IMR-90 (cell line): ENCODE results near the gene PLXDC1. TPM values are rescaled to one million over a fixed set of nuclear protein-coding genes. Genes with fewer than 3 reads are reported as not detected.
A peak's percentile ranks its signal among the peaks of the same experiment; 100 is the strongest.

ENCODE experiments used
- ATAC-seq: fragments of 200-7000 bp; cut with Tn5 transposase; 2 replicates; pipeline ENCODE4 v1.9.1; 2020; ENCODE audit warnings: low read depth, mild to moderate bottlenecking, moderate library complexity
- BruUV-seq: library from RNA; stranded (reverse); fragments of 400-500 nt; replicated peaks from 2 replicates; lab custom pipeline; 2021; lab: Mats Ljungman, UMichigan
- CTCF ChIA-PET: fragments of 300-600 bp; formaldehyde crosslinking; extraction: SDS; loops from one replicate; lab custom pipeline; 2021; ENCODE audit warnings: antibody characterized with exemption; lab: Yijun Ruan, JAX
- POLR2A ChIA-PET: fragments of 300-600 bp; sonication (Branson Sonifier 250); formaldehyde crosslinking; loops from one replicate; lab custom pipeline; 2022; ENCODE audit warnings: antibody characterized with exemption; ENCODE audit not compliant: unreplicated experiment; lab: Charles Lee
- DNase-seq: peaks from one replicate; pipeline ENCODE4 v3.0.0; 2013
- H2AFZ ChIP-seq: replicated peaks from 2 replicates; pipeline ENCODE3; 2013; ENCODE audit warnings: low read length, mild to moderate bottlenecking; ENCODE audit not compliant: poor library complexity
- H2AK5ac ChIP-seq: 2 replicates; pipeline ENCODE4 v1.6.1; 2013; ENCODE audit warnings: low read depth, low read length, inconsistent platforms
- H2AK9ac ChIP-seq: replicated peaks from 2 replicates; pipeline ENCODE3; 2013; ENCODE audit warnings: mild to moderate bottlenecking, low read depth, low read length, moderate library complexity; ENCODE audit not compliant: poor library complexity
- H2BK120ac ChIP-seq: 2 replicates; pipeline ENCODE4 v1.6.1; 2013; ENCODE audit warnings: low read depth, low read length, inconsistent platforms
- H2BK15ac ChIP-seq: 3 replicates; pipeline ENCODE4 v1.6.1; 2013; ENCODE audit warnings: low read depth, low read length, inconsistent platforms
- H2BK20ac ChIP-seq: 2 replicates; pipeline ENCODE4 v1.6.1; 2013; ENCODE audit warnings: low read depth, mild to moderate bottlenecking, inconsistent platforms, low read length, moderate library complexity
- H2BK5ac ChIP-seq: 2 replicates; pipeline ENCODE4 v1.6.1; 2013; ENCODE audit warnings: mild to moderate bottlenecking, low read depth, low read length, inconsistent platforms; ENCODE audit not compliant: poor library complexity, severe bottlenecking
- H3K14ac ChIP-seq: replicated peaks from 2 replicates; pipeline ENCODE4 v1.6.1; 2013; ENCODE audit warnings: low read depth, low read length, inconsistent platforms
- H3K18ac ChIP-seq: 2 replicates; pipeline ENCODE4 v1.6.1; 2013; ENCODE audit warnings: low read depth, low read length, control low read depth
- H3K23ac ChIP-seq: 2 replicates; pipeline ENCODE4 v1.6.1; 2013; ENCODE audit warnings: low read depth, low read length, inconsistent platforms
- H3K27ac ChIP-seq: 2 replicates; pipeline ENCODE4 v1.5.1; 2013; ENCODE audit warnings: mild to moderate bottlenecking, control low read depth, low read length; ENCODE audit not compliant: insufficient read depth
- H3K27me3 ChIP-seq: 2 replicates; pipeline ENCODE4 v1.6.1; 2013; ENCODE audit warnings: low read length; ENCODE audit not compliant: control insufficient read depth, insufficient read depth
- H3K36me3 ChIP-seq: 2 replicates; pipeline ENCODE4 v1.6.1; 2013; ENCODE audit warnings: low read length, mixed read lengths; ENCODE audit not compliant: control insufficient read depth, insufficient read depth
- H3K4ac ChIP-seq: 2 replicates; pipeline ENCODE4 v1.6.1; 2013; ENCODE audit warnings: low read depth, low read length, inconsistent platforms
- H3K4me1 ChIP-seq: 2 replicates; pipeline ENCODE4 v1.6.1; 2013; ENCODE audit warnings: low read length, mixed read lengths; ENCODE audit not compliant: control insufficient read depth, insufficient read depth
- H3K4me2 ChIP-seq: 2 replicates; pipeline ENCODE4 v1.6.1; 2013; ENCODE audit warnings: low read depth, mild to moderate bottlenecking, control low read depth, low read length, moderate library complexity
- H3K4me3 ChIP-seq: 2 replicates; pipeline ENCODE4 v1.5.1; 2013; ENCODE audit warnings: low read depth, mild to moderate bottlenecking, control low read depth, low read length, moderate library complexity; ENCODE audit not compliant: insufficient read depth
- H3K56ac ChIP-seq: 2 replicates; pipeline ENCODE4 v1.6.1; 2013; ENCODE audit warnings: low read length, inconsistent platforms; ENCODE audit not compliant: insufficient read depth; ENCODE audit errors: extremely low read depth
- H3K79me1 ChIP-seq, 2 experiments: 2 replicates each; pipeline ENCODE4 v1.6.1; 2013; ENCODE audit warnings: low read length in 2 of 2, inconsistent platforms in 1 of 2, low read depth in 1 of 2
- H3K9ac ChIP-seq: 2 replicates; pipeline ENCODE4 v1.6.1; 2013; ENCODE audit warnings: low read depth, low read length, control low read depth
- H3K9me1 ChIP-seq: 2 replicates; pipeline ENCODE4 v1.6.1; 2013; ENCODE audit warnings: low read length, inconsistent platforms; ENCODE audit not compliant: insufficient read depth
- H3K9me3 ChIP-seq: 2 replicates; pipeline ENCODE4 v1.6.1; 2013; ENCODE audit warnings: low read length; ENCODE audit not compliant: control insufficient read depth, insufficient read depth
- H4K20me1 ChIP-seq: 2 replicates; pipeline ENCODE4 v1.6.1; 2013; ENCODE audit warnings: low read length, inconsistent platforms; ENCODE audit not compliant: insufficient read depth
- H4K5ac ChIP-seq: 2 replicates; pipeline ENCODE4 v1.6.1; 2013; ENCODE audit warnings: mild to moderate bottlenecking, low read depth, low read length, control low read depth
- H4K8ac ChIP-seq, 2 experiments: 2 replicates each; pipeline ENCODE4 v1.6.1; 2013; ENCODE audit warnings: low read depth in 2 of 2, low read length in 2 of 2, control low read depth in 1 of 2, inconsistent platforms in 1 of 2
- H4K91ac ChIP-seq: 2 replicates; pipeline ENCODE4 v1.6.1; 2013; ENCODE audit warnings: low read depth, low read length, inconsistent platforms; ENCODE audit not compliant: insufficient read depth
- BHLHE40 ChIP-seq: fragments of 150-350 bp; IDR thresholded peaks from 2 replicates; pipeline ENCODE4 v1.6.1; 2016; ENCODE audit warnings: mild to moderate bottlenecking, low read depth, low read length
- CEBPB ChIP-seq: IDR thresholded peaks from 2 replicates; pipeline ENCODE4 v1.6.1; 2012; ENCODE audit warnings: low read depth, low read length, improper control_type of control experiment
- MAFK ChIP-seq: IDR thresholded peaks from 2 replicates; pipeline ENCODE4 v1.6.1; 2012; ENCODE audit warnings: low read depth, low read length, improper control_type of control experiment
- NFE2L2 ChIP-seq: fragments of 150-350 bp; IDR thresholded peaks from 2 replicates; pipeline ENCODE4 v1.6.1; 2016; ENCODE audit warnings: low read depth, mild to moderate bottlenecking, low read length
- RAD21 ChIP-seq: IDR thresholded peaks from 2 replicates; pipeline ENCODE4 v1.6.1; 2012; ENCODE audit warnings: low read length, improper control_type of control experiment
- RCOR1 ChIP-seq: IDR thresholded peaks from 2 replicates; pipeline ENCODE4 v1.6.1; 2012; ENCODE audit warnings: mild to moderate bottlenecking, low read length, improper control_type of control experiment; ENCODE audit not compliant: insufficient replicate concordance
- SMC3 ChIP-seq: fragments of 150-350 bp; IDR thresholded peaks from 2 replicates; pipeline ENCODE4 v1.6.1; 2016; ENCODE audit warnings: low read depth, mild to moderate bottlenecking, antibody characterized with exemption, low read length, moderate library complexity
- WGBS, 2 experiments: methylation state at CpG; one replicate each; pipeline versions ENCODE4 v1.1.5 to v1.1.7; 2013; ENCODE audit warnings: missing lambda C conversion rate in 2 of 2; ENCODE audit not compliant: insufficient read length in 1 of 2; ENCODE audit errors: extremely low coverage in 2 of 2; 5-methylcytosine and 5-hydroxymethylcytosine counted together
- dilution Hi-C: fragments of 300-500 bp; cut with HindIII; formaldehyde crosslinking; loops from one replicate; pipeline ENCODE4 v1.14.3; 2018; ENCODE audit warnings: low sequenced_read_pairs; ENCODE audit not compliant: unreplicated experiment
- in situ Hi-C: fragments of 300-500 bp; cut with MboI; formaldehyde crosslinking; loops from 3 replicates; pipeline ENCODE4 v1.14.3; 2019; ENCODE audit warnings: low sequenced_read_pairs, inconsistent platforms, mixed read lengths
- intact Hi-C: fragments of 100-400 bp; cut with micrococcal nuclease; formaldehyde crosslinking; loops from 2 replicates; pipeline ENCODE4 v1.10.0; 2022
- polyA plus RNA-seq, 3 experiments: library from polyadenylated mRNA; depleted of rRNA; stranded (reverse); fragments of >200 nt; gene quantifications; 2 replicates each; pipeline ENCODE4 v1.2.3, GENCODE V29; 2012; ENCODE audit warnings: low replicate concordance in 1 of 3
- total RNA-seq: library from RNA; depleted of rRNA; stranded (reverse); fragments of >200 nt; gene quantifications from 2 replicates; pipeline ENCODE4 v1.2.3, GENCODE V29; 2012
- TF ChIP-seq, protein P1 (sequence below): fragments of 150-350 bp; IDR thresholded peaks from 2 replicates; pipeline ENCODE4 v1.6.1; 2016; ENCODE audit warnings: low read depth, mild to moderate bottlenecking, low read length, moderate library complexity, borderline replicate concordance
- TF ChIP-seq, protein P2 (sequence below): fragments of 150-350 bp; IDR thresholded peaks from 2 replicates; pipeline ENCODE4 v1.6.1; 2017; ENCODE audit warnings: mild to moderate bottlenecking, antibody characterized with exemption, low read length, low read depth
- TF ChIP-seq, protein P3 (sequence below): conservative IDR thresholded peaks from 2 replicates; pipeline ENCODE4 v1.5.1; 2012; ENCODE audit warnings: mild to moderate bottlenecking, low read depth, low read length, improper control_type of control experiment

Gene PLXDC1
- total and polyA plus RNA-seq, 2 of the 4 experiments (the other 2 are of a cell fraction) = under 0.01 to 0.50 TPM

DNA sequence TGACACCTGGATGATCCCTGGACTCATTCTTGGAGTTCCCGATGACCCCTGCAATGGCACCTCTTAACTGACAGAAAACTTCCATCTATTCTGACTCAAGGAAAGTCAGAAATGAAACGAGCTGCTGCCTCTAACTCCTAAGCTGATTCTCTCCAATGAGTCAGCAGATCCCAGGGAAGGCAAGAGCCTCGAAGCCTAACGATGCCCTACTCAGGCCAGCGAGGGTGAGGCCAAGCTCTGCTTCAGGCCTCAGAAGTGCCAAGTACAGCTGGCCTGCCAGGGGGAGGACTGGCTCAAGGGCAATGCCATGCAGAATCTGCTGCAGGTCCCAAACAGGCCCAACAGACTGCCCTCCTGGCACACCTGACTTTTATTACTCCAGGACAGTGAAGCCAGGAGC is 36.3 kb downstream of the PLXDC1 start:
- TF ChIP-seq, protein P1, sequence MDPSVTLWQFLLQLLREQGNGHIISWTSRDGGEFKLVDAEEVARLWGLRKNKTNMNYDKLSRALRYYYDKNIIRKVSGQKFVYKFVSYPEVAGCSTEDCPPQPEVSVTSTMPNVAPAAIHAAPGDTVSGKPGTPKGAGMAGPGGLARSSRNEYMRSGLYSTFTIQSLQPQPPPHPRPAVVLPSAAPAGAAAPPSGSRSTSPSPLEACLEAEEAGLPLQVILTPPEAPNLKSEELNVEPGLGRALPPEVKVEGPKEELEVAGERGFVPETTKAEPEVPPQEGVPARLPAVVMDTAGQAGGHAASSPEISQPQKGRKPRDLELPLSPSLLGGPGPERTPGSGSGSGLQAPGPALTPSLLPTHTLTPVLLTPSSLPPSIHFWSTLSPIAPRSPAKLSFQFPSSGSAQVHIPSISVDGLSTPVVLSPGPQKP = no peak
- TF ChIP-seq, protein P2, sequence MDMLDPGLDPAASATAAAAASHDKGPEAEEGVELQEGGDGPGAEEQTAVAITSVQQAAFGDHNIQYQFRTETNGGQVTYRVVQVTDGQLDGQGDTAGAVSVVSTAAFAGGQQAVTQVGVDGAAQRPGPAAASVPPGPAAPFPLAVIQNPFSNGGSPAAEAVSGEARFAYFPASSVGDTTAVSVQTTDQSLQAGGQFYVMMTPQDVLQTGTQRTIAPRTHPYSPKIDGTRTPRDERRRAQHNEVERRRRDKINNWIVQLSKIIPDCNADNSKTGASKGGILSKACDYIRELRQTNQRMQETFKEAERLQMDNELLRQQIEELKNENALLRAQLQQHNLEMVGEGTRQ = peak; percentile 35; the same call in 1 of the 2 replicates
- TF ChIP-seq RAD21 (no peak), CEBPB (no peak), RCOR1 (no peak), MAFK (peak; percentile 64), SMC3 (no peak), NFE2L2 (peak; percentile 80; the same call in 1 of the 2 replicates), BHLHE40 (no peak)
- TF ChIP-seq, protein P3, sequence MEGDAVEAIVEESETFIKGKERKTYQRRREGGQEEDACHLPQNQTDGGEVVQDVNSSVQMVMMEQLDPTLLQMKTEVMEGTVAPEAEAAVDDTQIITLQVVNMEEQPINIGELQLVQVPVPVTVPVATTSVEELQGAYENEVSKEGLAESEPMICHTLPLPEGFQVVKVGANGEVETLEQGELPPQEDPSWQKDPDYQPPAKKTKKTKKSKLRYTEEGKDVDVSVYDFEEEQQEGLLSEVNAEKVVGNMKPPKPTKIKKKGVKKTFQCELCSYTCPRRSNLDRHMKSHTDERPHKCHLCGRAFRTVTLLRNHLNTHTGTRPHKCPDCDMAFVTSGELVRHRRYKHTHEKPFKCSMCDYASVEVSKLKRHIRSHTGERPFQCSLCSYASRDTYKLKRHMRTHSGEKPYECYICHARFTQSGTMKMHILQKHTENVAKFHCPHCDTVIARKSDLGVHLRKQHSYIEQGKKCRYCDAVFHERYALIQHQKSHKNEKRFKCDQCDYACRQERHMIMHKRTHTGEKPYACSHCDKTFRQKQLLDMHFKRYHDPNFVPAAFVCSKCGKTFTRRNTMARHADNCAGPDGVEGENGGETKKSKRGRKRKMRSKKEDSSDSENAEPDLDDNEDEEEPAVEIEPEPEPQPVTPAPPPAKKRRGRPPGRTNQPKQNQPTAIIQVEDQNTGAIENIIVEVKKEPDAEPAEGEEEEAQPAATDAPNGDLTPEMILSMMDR = no peak
- peak overlapping the region; percentile 67; the same call in 1 of the 2 replicates for H3K27ac ChIP-seq
- 0 out of 2 replicates have a peak overlapping the region, but pooled peaks have one; percentile 15 for H3K56ac ChIP-seq
- H4K20me1 ChIP-seq = no peaks in the 10 kb centered on the region
- peak overlapping the region; percentile 79 for H2BK20ac ChIP-seq
- ChIA-PET POLR2A (interaction anchor here (1.4 kb wide), 1 partner anchor 9 kb away, joined by 4 read pairs; no protein-coding TSS in a partner anchor), CTCF (interaction anchor here (0.7 to 1.2 kb wide), 3 partner anchors 49 to 132 kb away, joined by 3 read pairs; no protein-coding TSS in a partner anchor)
- peak overlapping the region; percentile 70; the same call in 1 of the 2 replicates for H3K23ac ChIP-seq
- peak overlapping the region; percentile 62; the same call in 1 of the 2 replicates for H3K9ac ChIP-seq
- H3K4me3 ChIP-seq = no peak overlapping the region
- H2BK5ac ChIP-seq = peak overlapping the region; percentile 44
- H3K4ac ChIP-seq = peak overlapping the region; percentile 70
- H2BK15ac ChIP-seq = peak overlapping the region; percentile 43; the same call in 1 of the 3 replicates
- H3K4me1 ChIP-seq = peaks cover 7% of the 10 kb centered on the region
- ATAC-seq (peak; percentile 93), DNase-seq (peak; percentile 62)
- peak overlapping the region; percentile 74 for H3K14ac ChIP-seq
- peak overlapping the region; percentile 85 for H2AK9ac ChIP-seq
- H2BK120ac ChIP-seq = peak overlapping the region; percentile 81
- in situ Hi-C loops = no loop called here
- H3K4me2 ChIP-seq = peak overlapping the region; percentile 64
- peak overlapping the region; percentile 83 to 84 for H4K8ac ChIP-seq
- H3K36me3 ChIP-seq = no peaks in the 10 kb centered on the region
- H4K91ac ChIP-seq = peak overlapping the region; percentile 26
- H3K18ac ChIP-seq = peak overlapping the region; percentile 65
- peaks cover 28% of the 10 kb centered on the region for H3K27me3 ChIP-seq
- no peak overlapping the region for H2AK5ac ChIP-seq
- BruUV-seq = no TSS peak
- peak overlapping the region; percentile 60 for H4K5ac ChIP-seq
- H3K9me1 ChIP-seq = peaks cover 13% of the 10 kb centered on the region
- WGBS, 2 experiments = 39% methylated on average over 4 of the region's 5 CpGs; no CpG with 5 or more reads in 1 of the 2 experiments
- dilution Hi-C loops = no loop called here
- intact Hi-C loops = no loop called here
- H3K9me3 ChIP-seq = peaks cover 4% of the 10 kb centered on the region; the same call in 1 of the 2 replicates
- H2AFZ ChIP-seq = peak overlapping the region; percentile 89
- no peaks in the 10 kb centered on the region for H3K79me1 ChIP-seq
